GM21515 (cell line): ENCODE measurements around the gene DUS1L.

Experiments used
- ATAC-seq: cut with Tn5 transposase; IDR thresholded peaks from one replicate; pipeline ENCODE4 v1.9.1; 2021; ENCODE audit not compliant: unreplicated experiment

The DUS1L gene

GRCh38 chr17:82056729-82057621 lies 8.6 kb downstream of the DUS1L start:
- no peak for ATAC-seq

DNA sequence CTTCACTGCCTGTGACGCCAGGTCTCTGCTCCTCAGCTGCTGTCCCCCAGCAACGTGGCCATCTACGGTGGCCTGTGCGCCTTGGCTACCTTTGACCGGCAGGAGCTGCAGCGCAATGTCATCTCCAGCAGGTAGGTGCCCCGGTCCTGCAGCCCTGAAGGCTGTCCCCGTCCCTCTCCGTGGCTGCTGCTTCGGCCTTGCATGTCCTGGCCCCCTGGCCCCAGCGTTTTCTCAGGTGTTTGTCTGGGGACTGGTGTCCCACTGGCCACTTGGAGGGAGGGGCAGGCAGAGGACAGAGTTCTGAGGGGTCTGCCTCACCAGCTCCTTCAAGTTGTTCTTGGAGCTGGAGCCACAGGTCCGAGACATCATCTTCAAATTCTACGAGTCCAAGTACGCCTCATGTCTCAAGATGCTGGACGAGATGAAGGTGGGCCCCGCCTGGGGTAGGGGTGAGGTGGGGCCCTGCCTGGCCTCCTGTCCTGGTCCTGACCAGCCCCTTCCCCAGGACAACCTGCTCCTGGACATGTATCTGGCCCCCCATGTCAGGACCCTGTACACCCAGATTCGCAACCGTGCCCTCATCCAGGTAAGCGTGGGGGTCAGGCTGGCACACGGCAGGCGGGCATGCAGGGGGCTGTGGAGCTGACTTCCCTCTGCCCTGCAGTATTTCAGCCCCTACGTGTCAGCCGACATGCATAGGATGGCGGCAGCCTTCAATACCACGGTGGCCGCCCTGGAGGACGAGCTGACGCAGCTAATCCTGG lies 9.5 kb downstream of the DUS1L start:
- ATAC-seq = no peak

DNA sequence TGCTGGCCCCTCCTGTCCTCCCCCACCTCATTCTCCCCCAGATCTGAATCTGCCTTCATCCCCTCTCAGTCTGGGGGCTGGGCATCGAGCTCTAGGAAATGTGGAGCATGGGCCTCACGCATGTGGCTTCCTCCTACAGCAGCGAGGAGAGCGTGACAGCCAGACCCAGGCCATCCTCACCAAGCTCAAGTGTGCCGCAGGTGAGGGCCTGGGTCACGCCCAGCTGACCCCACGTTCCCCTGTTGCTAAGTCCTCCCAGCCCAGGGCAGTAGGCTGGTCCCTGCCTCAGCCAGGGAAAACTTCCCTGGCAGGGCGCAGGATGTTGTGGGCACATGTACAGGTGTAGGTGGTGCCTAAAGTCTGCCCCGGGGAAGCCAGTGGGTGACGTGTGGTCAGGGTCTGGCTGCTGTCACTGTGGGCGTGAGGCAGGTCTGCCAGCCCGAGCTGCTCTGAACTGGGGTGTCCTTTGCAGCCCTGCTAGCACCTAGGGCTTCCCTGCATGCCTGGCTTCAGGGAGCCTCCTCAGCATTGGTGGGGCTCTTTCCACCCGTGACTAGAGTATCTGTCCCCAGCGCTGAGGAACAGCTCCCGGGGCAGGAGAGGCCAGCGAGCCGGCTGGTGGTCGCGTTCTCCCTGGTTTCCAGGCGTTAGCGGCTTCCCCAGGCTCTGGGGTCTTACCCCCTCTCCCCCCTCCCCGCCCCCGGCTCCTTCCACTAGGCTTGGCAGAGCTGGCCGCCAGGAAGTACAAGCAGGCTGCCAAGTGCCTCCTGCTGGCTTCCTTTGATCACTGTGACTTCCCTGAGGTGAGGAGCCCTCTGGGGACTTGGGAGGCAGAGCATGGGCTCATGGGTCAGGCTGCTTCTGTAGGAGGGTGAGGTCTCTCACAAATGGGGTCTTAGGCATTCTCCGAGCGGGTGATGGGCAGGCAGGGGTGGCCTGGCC lies 10.3 kb downstream of the DUS1L start:
- no peak for ATAC-seq

DNA sequence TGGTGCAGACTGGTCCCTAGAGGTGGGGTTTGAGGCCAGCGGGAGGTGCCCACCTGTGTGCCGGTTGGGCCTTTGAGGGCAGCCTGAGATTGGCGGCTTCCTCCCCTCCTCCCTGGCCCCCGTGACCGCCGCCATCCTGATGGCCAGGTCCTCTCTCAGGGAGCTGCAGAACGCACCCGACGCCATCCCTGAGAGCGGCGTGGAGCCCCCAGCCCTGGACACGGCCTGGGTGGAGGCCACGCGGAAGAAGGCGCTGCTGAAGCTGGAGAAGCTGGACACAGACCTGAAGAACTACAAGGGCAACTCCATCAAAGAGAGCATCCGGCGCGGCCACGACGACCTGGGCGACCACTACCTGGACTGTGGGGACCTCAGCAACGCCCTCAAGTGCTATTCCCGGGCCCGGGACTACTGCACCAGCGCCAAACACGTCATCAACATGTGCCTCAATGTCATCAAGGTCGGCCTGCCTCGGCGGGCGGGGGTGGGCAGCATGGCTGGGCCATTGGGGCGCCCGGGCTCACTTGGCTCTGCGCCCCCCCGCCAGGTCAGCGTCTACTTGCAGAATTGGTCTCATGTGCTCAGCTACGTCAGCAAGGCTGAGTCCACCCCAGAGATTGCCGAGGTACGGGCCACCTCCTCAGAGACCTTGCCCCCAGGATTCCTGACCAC lies 11.1 kb downstream of the DUS1L start:
- no peak for ATAC-seq

DNA sequence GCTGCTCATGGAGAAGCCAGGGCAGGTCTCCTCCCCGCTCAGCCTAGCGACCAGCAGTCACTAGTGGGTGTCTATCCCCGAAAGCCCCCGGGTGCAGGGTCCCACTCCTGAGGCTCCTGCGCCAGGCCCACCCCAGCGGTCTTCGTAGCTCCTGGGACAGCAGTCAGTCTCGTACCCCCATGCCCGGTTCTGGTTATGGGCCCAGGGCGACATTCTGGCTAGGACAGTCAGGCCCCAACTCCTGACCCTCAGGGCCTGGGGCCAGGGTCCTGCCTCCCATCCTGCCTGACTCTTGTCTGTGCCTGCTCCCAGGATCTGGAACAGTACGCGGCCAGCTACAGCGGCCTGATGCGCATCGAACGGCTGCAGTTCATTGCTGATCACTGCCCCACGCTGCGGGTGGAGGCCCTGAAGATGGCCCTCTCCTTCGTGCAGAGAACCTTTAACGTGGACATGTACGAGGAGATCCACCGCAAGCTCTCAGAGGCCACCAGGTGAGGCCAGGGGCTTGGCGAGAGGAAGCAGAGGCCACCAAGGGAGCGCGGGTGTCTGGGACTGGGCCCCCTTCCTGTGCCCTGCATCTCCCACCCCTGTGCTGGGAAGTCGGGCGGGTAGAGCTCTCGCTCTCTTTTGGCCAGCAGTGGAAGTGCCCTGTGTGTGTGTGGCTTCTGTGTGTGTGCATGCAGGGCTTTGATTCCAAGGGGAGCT lies 11.9 kb downstream of the DUS1L start:
- no peak for ATAC-seq

GRCh38 chr17:82053130-82053529 lies 12.5 kb downstream of the DUS1L start:
- ATAC-seq = no peak

DNA sequence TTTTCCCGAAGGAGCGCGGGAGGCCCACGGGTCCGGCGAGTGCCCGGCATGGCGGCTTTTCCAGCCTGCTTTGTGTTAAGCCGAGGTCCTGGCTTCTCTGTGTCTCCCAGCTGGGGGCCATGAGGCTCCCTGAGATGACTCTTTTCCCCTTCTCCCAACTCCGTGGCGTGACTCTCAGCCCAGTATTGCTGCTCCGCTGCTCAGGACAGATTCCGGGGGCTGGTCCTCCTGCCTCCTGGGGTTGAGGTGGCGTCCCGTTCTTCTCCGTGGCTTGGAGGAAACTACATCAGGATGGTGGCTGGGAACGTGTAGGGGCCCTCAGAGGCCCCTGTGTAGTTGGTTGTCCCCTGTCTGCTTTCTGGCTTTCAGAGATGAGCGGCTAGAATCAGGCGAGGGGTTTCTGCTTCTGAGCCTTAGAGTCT lies 13.0 kb downstream of the DUS1L start:
- ATAC-seq = no peak

GRCh38 chr17:82051776-82052637 lies 13.6 kb downstream of the DUS1L start, which contains the start of the genes GPS1 and RFNG:
TSS of gene GPS1 (plus strand) at chr17:82051898. CDS start at chr17:82051932, 34 bp downstream.
TSS of gene RFNG (minus strand) at chr17:82051811. CDS start at chr17:82051766, 45 bp downstream.
- ATAC-seq = no peak

- no peak for ATAC-seq
Measured at GRCh38 chr17:82050761-82051641, 14.6 kb downstream of the DUS1L start.

- ATAC-seq = no peak
Measured at GRCh38 chr17:82050152-82050760, 15.3 kb downstream of the DUS1L start.

GRCh38 chr17:82049521-82049971 lies 16.1 kb downstream of the DUS1L start:
- no peak for ATAC-seq

DNA sequence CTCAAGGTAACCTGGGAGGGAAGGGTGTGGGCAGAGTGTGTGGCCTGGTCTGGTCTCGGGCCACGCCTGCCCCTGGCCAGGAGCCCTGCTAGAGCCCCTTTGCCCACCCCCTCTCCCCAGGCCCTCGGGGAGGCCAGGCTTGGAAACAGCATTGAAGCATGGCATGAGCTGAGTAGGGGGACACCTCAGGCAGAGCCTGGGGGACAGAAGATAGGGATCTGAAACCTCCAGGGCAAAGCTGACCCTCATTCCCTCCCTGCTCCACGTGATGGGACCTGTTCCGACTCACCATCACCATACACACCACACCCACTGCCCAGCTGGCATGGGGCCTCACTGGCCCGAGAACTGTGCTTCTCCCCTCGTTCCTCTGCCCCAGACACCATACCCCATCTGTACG lies 16.5 kb downstream of the DUS1L start:
- no peak for ATAC-seq

DNA sequence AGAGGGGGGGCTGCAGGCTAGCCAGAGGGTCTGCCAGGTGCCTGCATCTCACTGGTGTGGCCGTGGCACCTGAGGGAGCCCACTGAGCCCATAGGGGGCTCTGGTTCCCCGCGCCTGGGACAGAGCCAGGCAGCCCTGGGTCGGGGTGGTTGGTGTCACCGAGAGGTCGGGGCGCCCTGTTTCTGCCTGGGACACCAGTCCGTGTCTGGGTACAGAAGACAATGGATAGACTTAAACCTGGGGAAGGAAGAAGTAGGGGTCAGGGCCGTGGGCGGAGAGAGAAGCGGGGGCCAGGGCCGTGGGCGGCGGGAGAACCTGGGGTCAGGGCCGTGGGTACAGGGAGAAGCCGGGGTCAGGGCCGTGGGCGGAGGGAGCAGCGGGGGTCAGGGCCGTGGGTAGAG lies 17.0 kb downstream of the DUS1L start:
- ATAC-seq = no peak

- no peak for ATAC-seq
Measured at GRCh38 chr17:82047914-82048570, 17.6 kb downstream of the DUS1L start.

DNA sequence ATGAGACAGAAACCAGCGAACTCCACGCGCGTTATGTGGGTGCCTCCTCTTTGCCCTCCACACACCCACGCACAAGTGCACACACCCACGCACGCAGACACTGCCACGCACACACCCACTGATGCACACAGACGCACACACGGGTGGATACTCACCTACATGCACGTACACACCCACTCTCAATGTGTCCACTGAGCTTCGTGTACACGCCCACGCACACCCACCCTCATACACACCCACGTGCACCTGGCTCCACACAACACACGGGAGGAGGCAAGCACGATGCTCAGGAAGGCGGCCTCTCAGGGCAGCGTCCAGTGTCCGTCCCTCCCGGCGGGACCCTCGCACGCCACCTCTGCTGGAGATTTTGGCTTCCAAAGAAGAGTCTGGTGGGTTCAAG lies 18.2 kb downstream of the DUS1L start:
- no peak for ATAC-seq

DNA sequence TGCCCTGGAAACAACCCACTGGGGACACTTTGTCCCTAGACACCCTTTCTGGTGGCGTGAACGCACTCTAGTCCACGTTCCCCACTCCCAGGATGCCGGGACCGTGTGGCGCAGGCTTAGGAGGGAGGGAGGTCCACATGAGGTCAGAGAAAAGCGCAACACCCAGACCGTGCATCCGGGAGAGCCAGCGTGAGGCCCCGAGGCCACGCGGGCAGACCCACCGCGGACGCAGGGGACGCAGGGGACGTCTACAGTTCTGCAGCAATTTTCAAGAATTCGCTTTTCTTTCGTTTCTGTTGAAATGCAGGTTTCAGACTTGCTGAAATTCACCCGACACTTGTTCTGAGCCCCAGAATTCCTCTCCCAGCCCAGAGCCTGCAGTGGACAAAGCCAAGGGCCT lies 18.7 kb downstream of the DUS1L start:
- no peak for ATAC-seq
